Thyroid gland (tissue), 4 donors: ENCODE results near the gene CYFIP1. TPM values are rescaled to one million over a fixed set of nuclear protein-coding genes. Genes with fewer than 3 reads are reported as not detected.

Experiments
- DNase-seq, 2 donors: peaks; one replicate each; pipeline ENCODE4 v3.0.0-alpha.2; 2019
- H3K27ac ChIP-seq, 3 donors: fragments of 200-600 bp; sonication (generic); 1 replicate in 2 of 3; 2 replicates in 1 of 3; pipeline ENCODE4 v1.5.1; 2016 to 2019; ENCODE audit warnings: mild to moderate bottlenecking in 1 of 3, moderate library complexity in 1 of 3
- H3K27me3 ChIP-seq: fragments of 200-600 bp; sonication (generic); one replicate; pipeline ENCODE4 v1.5.1; 2019
- H3K36me3 ChIP-seq, 2 donors: fragments of 200-600 bp; sonication (generic); one replicate each; pipeline ENCODE4 v1.5.1; 2016 to 2019
- H3K4me1 ChIP-seq, 2 donors: fragments of 200-600 bp; sonication (generic); one replicate each; pipeline ENCODE4 v1.5.1; 2017 to 2019
- H3K4me3 ChIP-seq, 3 donors: fragments of 200-600 bp; sonication (generic); replicated peaks in 1 of 3; 1 replicate in 2 of 3; 2 replicates in 1 of 3; pipeline ENCODE4 v1.5.1; 2016; ENCODE audit warnings: mild to moderate bottlenecking in 1 of 3
- H3K9me3 ChIP-seq: fragments of 200-600 bp; sonication (generic); one replicate; pipeline ENCODE4 v1.5.1; 2017
- CTCF ChIP-seq, 6 experiments: fragments of 200-600 bp in 3 of 6; fragments of 450-650 bp in 3 of 6; sonication (generic) in 3 of 6; IDR thresholded peaks; one replicate each; pipeline ENCODE4 v1.5.1; 2016 to 2019; ENCODE audit warnings: antibody characterized with exemption in 6 of 6, mild to moderate bottlenecking in 2 of 6, inconsistent platforms in 1 of 6, moderate library complexity in 1 of 6
- POLR2A ChIP-seq, 2 donors: fragments of 450-650 bp; IDR thresholded peaks; one replicate each; pipeline ENCODE4 v1.6.1; 2017; ENCODE audit warnings: antibody characterized with exemption in 2 of 2, mild to moderate bottlenecking in 2 of 2, moderate library complexity in 1 of 2
- WGBS, 2 donors: methylation state at CpG; one replicate each; pipeline ENCODE4 v1.1.5; 2017; 5-methylcytosine and 5-hydroxymethylcytosine counted together
- intact Hi-C: fragments of 100-400 bp; cut with DNase I; formaldehyde crosslinking; loops from one replicate; pipeline ENCODE4 v1.15.1; 2023
- total RNA-seq, 4 donors: library from RNA; depleted of rRNA; stranded (reverse); fragments of >200 nt; gene quantifications; one replicate each; pipeline ENCODE4 v1.2.3, GENCODE V29; 2016

Gene CYFIP1
- total RNA-seq, 4 donors from 2014 or later = 89.1 to 138 (median 131) TPM

GRCh38 chr15:22936577-22937472 lies 43.3 kb downstream of the CYFIP1 start:
- H3K36me3 ChIP-seq = peaks cover 35 to 52% of the 10 kb centered on the region in 2 donors
- H3K27me3 ChIP-seq = no peaks in the 10 kb centered on the region
- H3K9me3 ChIP-seq = no peaks in the 10 kb centered on the region
- no peak for DNase-seq
- intact Hi-C loops = no loop called here
- 89 to 96% methylated on average over 16 to 23 of the region's 23 CpGs for whole genome bisulfite sequencing, 2 donors
- H3K4me3 ChIP-seq = no peak overlapping the region
- no peak for TF ChIP-seq CTCF (IDR thresholded peaks at IDR 0.05)
- TF ChIP-seq POLR2A (IDR thresholded peaks at IDR 0.05) = no peak
- no peaks in the 10 kb centered on the region for H3K4me1 ChIP-seq
- no peak overlapping the region for H3K27ac ChIP-seq

- no peaks in the 10 kb centered on the region for H3K27me3 ChIP-seq
- H3K36me3 ChIP-seq = peaks cover 32 to 46% of the 10 kb centered on the region in 2 donors
- no peak for DNase-seq
- intact Hi-C loops = no loop called here
- no peaks in the 10 kb centered on the region for H3K4me1 ChIP-seq
- no peak for TF ChIP-seq POLR2A (IDR thresholded peaks at IDR 0.05)
- TF ChIP-seq CTCF (IDR thresholded peaks at IDR 0.05) = no peak
- no peak overlapping the region for H3K27ac ChIP-seq
- no peak overlapping the region for H3K4me3 ChIP-seq
- H3K9me3 ChIP-seq = no peaks in the 10 kb centered on the region
- 93 to 95% methylated on average over 9 of the region's 9 CpGs for WGBS, 2 donors
Measured at GRCh38 chr15:22933641-22934061, 46.5 kb downstream of the CYFIP1 start.

- Histone ChIP-seq H3K9me3 (no peaks in the 10 kb centered on the region), H3K36me3 (peaks cover 17 to 30% of the 10 kb centered on the region in 2 donors), H3K4me1 (no peaks in the 10 kb centered on the region), H3K27ac (no peak overlapping the region), H3K27me3 (no peaks in the 10 kb centered on the region), H3K4me3 (no peak overlapping the region)
- WGBS, 2 donors = 93 to 96% methylated on average over 28 of the region's 28 CpGs
- TF ChIP-seq POLR2A (IDR thresholded peaks at IDR 0.05) = no peak
- no peak for DNase-seq
- intact Hi-C loops = no loop called here
Measured at GRCh38 chr15:22931784-22932536, 48.2 kb downstream of the CYFIP1 start.

- intact Hi-C loops = no loop called here
- WGBS, 2 donors = 61 to 64% methylated on average over 10 of the region's 10 CpGs
Measured at GRCh38 chr15:22930782-22931484, 49.2 kb downstream of the CYFIP1 start.

More at GRCh38 chr15:22930782-22931484, 49.2 kb downstream of the CYFIP1 start:
- peak; percentile 68 to 82 for DNase-seq
- TF ChIP-seq POLR2A (IDR thresholded peaks at IDR 0.05) (no peak), CTCF (IDR thresholded peaks at IDR 0.05) (no peak)
- H3K27me3 ChIP-seq = no peaks in the 10 kb centered on the region
- no peaks in the 10 kb centered on the region for H3K9me3 ChIP-seq
- no peak overlapping the region for H3K4me3 ChIP-seq
- H3K27ac ChIP-seq = no peak overlapping the region
- no peaks in the 10 kb centered on the region for H3K4me1 ChIP-seq
- H3K36me3 ChIP-seq = peaks cover 13 to 25% of the 10 kb centered on the region in 2 donors
